Trophoblast cell (in vitro differentiated cells and primary cell): ENCODE results near the gene TRIM63. TPM values are rescaled to one million over a fixed set of nuclear protein-coding genes. Genes with fewer than 3 reads are reported as not detected.

Experiments used
- DNase-seq, 2 donors: peaks; one replicate each; pipeline ENCODE4 v3.0.0-alpha.2; 2016
- H2AFZ ChIP-seq: 2 replicates; pipeline ENCODE4 v1.6.1; 2013; ENCODE audit warnings: low read length, moderate library complexity, mild to moderate bottlenecking; ENCODE audit not compliant: insufficient read depth, poor library complexity
- H2AK5ac ChIP-seq: 2 replicates; pipeline ENCODE4 v1.6.1; 2013; ENCODE audit warnings: mild to moderate bottlenecking, low read length
- H2BK120ac ChIP-seq: 2 replicates; pipeline ENCODE4 v1.6.1; 2013; ENCODE audit warnings: low read length, mild to moderate bottlenecking, moderate library complexity; ENCODE audit not compliant: insufficient read depth, poor library complexity
- H2BK12ac ChIP-seq: 2 replicates; pipeline ENCODE4 v1.6.1; 2013; ENCODE audit warnings: mild to moderate bottlenecking, low read length, moderate library complexity
- H2BK5ac ChIP-seq: 2 replicates; pipeline ENCODE4 v1.6.1; 2013; ENCODE audit warnings: low read length, low read depth, moderate library complexity, mild to moderate bottlenecking; ENCODE audit not compliant: poor library complexity
- H3K14ac ChIP-seq: 2 replicates; pipeline ENCODE4 v1.6.1; 2013; ENCODE audit warnings: mild to moderate bottlenecking, low read length
- H3K18ac ChIP-seq: 2 replicates; pipeline ENCODE4 v1.6.1; 2013; ENCODE audit warnings: mild to moderate bottlenecking, low read length
- H3K23ac ChIP-seq: 2 replicates; pipeline ENCODE4 v1.6.1; 2013; ENCODE audit warnings: low read length
- H3K27ac ChIP-seq: 2 replicates; pipeline ENCODE4 v1.5.1; 2013; ENCODE audit warnings: low read depth, mild to moderate bottlenecking, inconsistent platforms, low read length, moderate library complexity
- H3K27me3 ChIP-seq: 2 replicates; pipeline ENCODE4 v1.6.1; 2013; ENCODE audit warnings: inconsistent platforms, mild to moderate bottlenecking, low read length, moderate library complexity; ENCODE audit not compliant: insufficient read depth
- H3K36me3 ChIP-seq, 2 experiments: 1 replicate in 1 of 2; 2 replicates in 1 of 2; pipeline ENCODE4 v1.6.1; 2013; ENCODE audit warnings: low read length in 2 of 2, mild to moderate bottlenecking in 2 of 2, moderate library complexity in 1 of 2; ENCODE audit not compliant: insufficient read depth in 2 of 2, control insufficient read depth in 1 of 2
- H3K4ac ChIP-seq: 2 replicates; pipeline ENCODE4 v1.6.1; 2013; ENCODE audit warnings: low read depth, mild to moderate bottlenecking, low read length, moderate library complexity
- H3K4me1 ChIP-seq, 2 experiments: 1 replicate in 1 of 2; 2 replicates in 1 of 2; pipeline ENCODE4 v1.6.1; 2013; ENCODE audit warnings: low read length in 2 of 2, mild to moderate bottlenecking in 2 of 2, moderate library complexity in 1 of 2; ENCODE audit not compliant: insufficient read depth in 2 of 2, control insufficient read depth in 1 of 2
- H3K4me2 ChIP-seq: 2 replicates; pipeline ENCODE4 v1.6.1; 2013; ENCODE audit warnings: inconsistent platforms, mild to moderate bottlenecking, low read length, moderate library complexity
- H3K4me3 ChIP-seq: 2 replicates; pipeline ENCODE4 v1.5.1; 2013; ENCODE audit warnings: mild to moderate bottlenecking, low read depth, low read length, inconsistent platforms
- H3K79me1 ChIP-seq: one replicate; pipeline ENCODE4 v1.6.1; 2013; ENCODE audit warnings: low read length
- H3K79me2 ChIP-seq: 2 replicates; pipeline ENCODE4 v1.6.1; 2013; ENCODE audit warnings: low read length, mild to moderate bottlenecking; ENCODE audit not compliant: control insufficient read depth, insufficient read depth, poor library complexity
- H3K9ac ChIP-seq: 2 replicates; pipeline ENCODE4 v1.6.1; 2013; ENCODE audit warnings: mild to moderate bottlenecking, low read length
- H3K9me3 ChIP-seq: 2 replicates; pipeline ENCODE4 v1.6.1; 2013; ENCODE audit warnings: low read depth, mild to moderate bottlenecking, control low read depth, inconsistent platforms, low read length; ENCODE audit not compliant: insufficient read depth
- H4K12ac ChIP-seq: 2 replicates; pipeline ENCODE4 v1.6.1; 2013; ENCODE audit warnings: low read depth, mild to moderate bottlenecking, low read length, moderate library complexity
- H4K8ac ChIP-seq: 2 replicates; pipeline ENCODE4 v1.6.1; 2013; ENCODE audit warnings: low read depth, mild to moderate bottlenecking, low read length, moderate library complexity
- H4K91ac ChIP-seq: one replicate; pipeline ENCODE4 v1.6.1; 2013; ENCODE audit warnings: low read depth, mild to moderate bottlenecking, low read length, moderate library complexity
- WGBS: extraction: QIAGEN DNeasy Blood & Tissue Kit; methylation state at CpG from one replicate; pipeline ENCODE4 v1.1.7; 2013; ENCODE audit warnings: missing lambda C conversion rate; ENCODE audit not compliant: insufficient read length, insufficient coverage; ENCODE audit errors: extremely low coverage; 5-methylcytosine and 5-hydroxymethylcytosine counted together
- polyA plus RNA-seq: library from polyadenylated mRNA; stranded (reverse); fragments of 200-250 nt; gene quantifications from 2 replicates; pipeline ENCODE4 v1.2.3, GENCODE V29; 2013

Gene TRIM63
- polyA plus RNA-seq, result 0.44 and 0.53 TPM in 2 replicates

DNA sequence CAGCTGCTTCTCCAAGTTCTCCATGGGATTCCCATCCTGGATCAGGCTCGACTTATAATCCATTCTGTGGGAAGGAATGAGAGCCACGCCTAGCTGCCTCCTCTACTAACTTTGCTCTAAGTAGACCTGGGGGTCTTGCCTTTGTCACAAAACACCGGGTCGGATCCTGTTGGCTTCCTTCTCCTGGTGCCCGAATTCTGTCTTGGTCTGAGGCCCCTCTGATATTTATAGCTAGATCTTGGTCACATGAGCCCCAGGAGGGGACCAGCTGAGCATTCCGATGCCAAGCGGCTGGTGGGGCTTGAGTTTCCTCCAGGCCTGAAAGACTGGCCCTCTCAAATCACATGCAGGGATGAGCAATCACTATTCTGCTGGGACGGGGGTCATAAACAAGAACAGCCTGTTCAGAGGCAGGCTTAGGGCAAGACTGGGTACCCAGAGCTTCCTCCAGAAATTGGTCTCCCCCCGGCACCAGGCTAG, at the start of gene TRIM63:
TSS of gene TRIM63 (minus strand) at position 199 of the 480 bp plus-strand sequence. CDS start at position 63, 136 bp downstream.
- H3K4ac ChIP-seq, result no peak within 1 kb of the TSS
- H3K9ac ChIP-seq, result no peak within 1 kb of the TSS
- no peaks in the 10 kb centered on the region for H3K9me3 ChIP-seq
- no peak within 1 kb of the TSS for H3K4me3 ChIP-seq
- H2BK12ac ChIP-seq, result no peak within 1 kb of the TSS
- H4K12ac ChIP-seq, result no peak within 1 kb of the TSS
- H3K23ac ChIP-seq, result no peak within 1 kb of the TSS
- H2BK120ac ChIP-seq, result peak within 1 kb of the TSS; percentile 36
- H3K27ac ChIP-seq, result no peak within 1 kb of the TSS
- H3K18ac ChIP-seq, result no peak within 1 kb of the TSS
- no peak within 1 kb of the TSS for H2AFZ ChIP-seq
- H2BK5ac ChIP-seq, result no peak within 1 kb of the TSS
- no peaks in the 10 kb centered on the region for H3K79me1 ChIP-seq
- peak within 1 kb of the TSS; percentile 49 for H2AK5ac ChIP-seq
- no peak within 1 kb of the TSS for H4K91ac ChIP-seq
- no peaks in the 10 kb centered on the region for H3K36me3 ChIP-seq
- H4K8ac ChIP-seq, result no peak within 1 kb of the TSS
- no peak within 1 kb of the TSS for H3K4me2 ChIP-seq
- H3K79me2 ChIP-seq, result no peaks in the 10 kb centered on the region
- H3K14ac ChIP-seq, result peak within 1 kb of the TSS; percentile 22
- DNase-seq, result no peak
- WGBS, result no CpG with 5 or more reads among the region's 9 CpGs
- H3K4me1 ChIP-seq, result peaks cover 20 to 22% of the 10 kb centered on the region in 2 experiments
- no peaks in the 10 kb centered on the region for H3K27me3 ChIP-seq

DNA sequence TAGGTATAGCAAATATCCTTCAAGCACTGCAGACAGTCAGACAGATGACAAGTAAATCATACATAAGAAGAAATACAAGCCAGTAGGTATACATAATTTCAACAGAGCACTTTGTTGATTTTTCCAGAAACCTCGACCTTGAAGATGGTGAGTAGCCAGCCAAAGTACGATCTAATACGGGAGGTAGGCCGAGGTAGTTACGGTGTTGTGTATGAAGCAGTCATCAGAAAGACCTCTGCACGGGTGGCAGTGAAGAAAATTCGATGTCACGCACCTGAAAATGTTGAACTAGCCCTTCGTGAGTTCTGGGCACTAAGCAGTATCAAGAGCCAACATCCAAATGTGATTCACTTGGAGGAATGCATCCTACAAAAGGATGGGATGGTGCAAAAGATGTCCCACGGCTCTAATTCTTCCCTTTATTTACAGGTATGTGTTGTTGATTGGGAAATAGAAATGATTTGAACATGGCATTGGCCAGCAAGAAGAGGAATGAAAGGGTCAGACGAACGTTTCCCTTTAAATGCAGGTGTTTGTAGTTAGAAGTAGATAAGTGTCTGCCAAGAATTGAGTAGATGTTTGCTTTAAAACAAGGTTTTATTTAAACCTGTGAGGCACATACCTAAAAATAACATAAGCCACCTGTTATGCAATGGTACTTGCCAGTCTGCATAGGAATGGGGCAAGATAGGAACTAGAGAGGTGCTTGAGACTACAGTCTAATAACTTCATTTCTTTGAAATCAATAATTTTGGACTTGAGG, 46.9 kb upstream of the TRIM63 start:
- no peaks in the 10 kb centered on the region for H3K27me3 ChIP-seq
- no peak overlapping the region for H3K23ac ChIP-seq
- WGBS, result no CpG with 5 or more reads among the region's 12 CpGs
- H4K12ac ChIP-seq, result no peak overlapping the region
- no peak overlapping the region for H3K4me2 ChIP-seq
- H4K91ac ChIP-seq, result no peak overlapping the region
- peaks cover 5% of the 10 kb centered on the region for H3K79me2 ChIP-seq
- no peak overlapping the region for H3K9ac ChIP-seq
- H2BK5ac ChIP-seq, result no peak overlapping the region
- no peak overlapping the region for H3K14ac ChIP-seq
- H2BK120ac ChIP-seq, result no peak overlapping the region
- H3K4ac ChIP-seq, result no peak overlapping the region
- H2AFZ ChIP-seq, result no peak overlapping the region
- H4K8ac ChIP-seq, result no peak overlapping the region
- H3K27ac ChIP-seq, result no peak overlapping the region
- H3K4me1 ChIP-seq, result peaks cover 3 to 5% of the 10 kb centered on the region in 2 experiments
- no peak for DNase-seq
- no peak overlapping the region for H3K18ac ChIP-seq
- peaks cover 6 to 8% of the 10 kb centered on the region in 2 experiments for H3K36me3 ChIP-seq
- H2BK12ac ChIP-seq, result no peak overlapping the region
- no peak overlapping the region for H3K4me3 ChIP-seq
- H3K79me1 ChIP-seq, result peaks cover 9% of the 10 kb centered on the region
- H3K9me3 ChIP-seq, result peaks cover 4% of the 10 kb centered on the region
- H2AK5ac ChIP-seq, result no peak overlapping the region

DNA sequence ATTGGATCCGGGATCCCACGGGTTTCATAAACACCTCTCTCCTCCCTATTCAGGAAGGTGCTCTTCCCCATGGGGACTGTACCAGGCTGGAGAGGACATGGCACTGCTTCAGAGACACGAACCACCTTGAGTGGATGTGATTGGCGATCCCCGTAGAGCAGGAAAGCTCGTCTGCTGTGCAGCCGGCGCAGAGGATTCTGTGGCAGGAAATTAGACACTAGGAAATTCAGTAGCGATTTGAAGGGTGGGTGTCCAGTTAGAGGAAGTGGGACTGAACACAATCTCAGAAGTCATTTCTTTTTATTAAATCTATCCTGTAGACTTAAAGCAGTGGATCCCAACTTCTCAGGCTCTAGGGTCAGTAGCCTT, 45.0 kb upstream of the TRIM63 start:
- Histone ChIP-seq H3K18ac (no peak overlapping the region), H2AFZ (peak overlapping the region; percentile 93), H3K79me2 (peaks cover 5% of the 10 kb centered on the region), H3K4me2 (peak overlapping the region; percentile 89), H3K4me1 (peaks cover 3 to 5% of the 10 kb centered on the region in 2 experiments), H3K4ac (no peak overlapping the region), H3K23ac (no peak overlapping the region), H2BK12ac (no peak overlapping the region), H3K9ac (peak overlapping the region; percentile 11), H3K79me1 (peaks cover 9% of the 10 kb centered on the region), H4K91ac (no peak overlapping the region), H3K9me3 (peaks cover 2% of the 10 kb centered on the region), H4K12ac (no peak overlapping the region), H3K27ac (no peak overlapping the region), H2BK5ac (no peak overlapping the region), H3K27me3 (no peaks in the 10 kb centered on the region), H3K14ac (no peak overlapping the region), H2AK5ac (no peak overlapping the region), H2BK120ac (no peak overlapping the region), H4K8ac (no peak overlapping the region), H3K4me3 (peak overlapping the region; percentile 95), H3K36me3 (peaks cover 3 to 4% of the 10 kb centered on the region in 2 experiments)
- DNase-seq, result no peak
- whole genome bisulfite sequencing, result no CpG with 5 or more reads among the region's 9 CpGs

DNA sequence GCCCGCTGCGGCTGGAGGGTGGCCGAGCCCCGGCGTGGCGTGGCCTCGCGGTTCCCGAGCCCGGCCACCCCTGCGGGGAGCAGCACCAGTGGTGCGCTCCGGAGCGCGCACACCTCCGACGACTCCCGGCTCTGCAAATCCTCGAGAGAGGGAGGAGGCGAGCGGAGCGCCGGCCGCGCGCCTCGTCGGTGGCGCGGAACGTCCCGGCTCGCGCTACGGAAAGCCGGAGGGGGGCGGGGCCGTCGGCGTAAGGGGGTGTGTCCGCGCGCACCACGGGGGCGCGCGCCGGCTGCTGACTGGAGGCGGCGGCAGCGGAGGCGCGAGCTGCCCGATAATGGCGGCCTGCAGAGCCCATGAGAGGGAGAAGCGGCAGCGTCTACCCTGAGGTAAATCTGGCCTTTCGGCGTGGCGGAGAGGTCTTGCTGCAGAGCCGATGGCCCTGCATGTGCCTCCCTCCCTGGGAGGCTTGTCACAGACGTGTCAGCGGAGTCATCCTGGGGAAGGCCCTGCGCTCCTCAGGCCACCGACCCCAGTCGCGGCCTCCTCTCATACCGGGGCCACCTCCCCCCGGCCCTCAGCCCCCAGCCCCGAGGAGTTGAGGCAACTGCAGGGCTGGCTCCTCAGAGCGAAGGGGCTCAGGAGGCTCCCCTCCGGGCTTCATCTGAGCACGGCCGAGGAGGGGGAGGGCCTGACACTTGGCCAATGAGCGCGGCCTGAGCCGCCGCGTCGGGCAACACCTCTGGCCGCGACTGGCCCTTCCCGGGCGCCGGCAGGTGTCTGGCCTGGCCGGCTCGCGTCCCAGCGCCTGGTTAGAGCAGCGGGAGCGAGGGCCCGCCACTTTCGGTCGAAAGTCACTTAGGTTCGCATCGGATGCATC, 44.3 kb upstream of the TRIM63 start, which contains the start of gene PDIK1L:
TSS of gene PDIK1L (plus strand) at position 295 of the 877 bp plus-strand sequence. CDS start 2,485 bp downstream, outside the sequence.
- H4K8ac ChIP-seq, result peak within 1 kb of the TSS; percentile 91
- no peak within 1 kb of the TSS for H2BK12ac ChIP-seq
- no peak within 1 kb of the TSS for H2AK5ac ChIP-seq
- H3K18ac ChIP-seq, result peak within 1 kb of the TSS; percentile 88
- H3K79me2 ChIP-seq, result peaks cover 5% of the 10 kb centered on the region
- H3K14ac ChIP-seq, result peak within 1 kb of the TSS; percentile 90
- H3K27ac ChIP-seq, result peak within 1 kb of the TSS; percentile 88
- peak; percentile 88 to 92 for DNase-seq
- peak within 1 kb of the TSS; percentile 85 for H4K91ac ChIP-seq
- H3K4me3 ChIP-seq, result peak within 1 kb of the TSS; percentile 95
- peak within 1 kb of the TSS; percentile 53 for H2BK5ac ChIP-seq
- peaks cover 2% of the 10 kb centered on the region for H3K9me3 ChIP-seq
- peak within 1 kb of the TSS; percentile 93 for H2AFZ ChIP-seq
- H3K4me2 ChIP-seq, result peak within 1 kb of the TSS; percentile 89
- no peak within 1 kb of the TSS for H3K23ac ChIP-seq
- H3K79me1 ChIP-seq, result peaks cover 9% of the 10 kb centered on the region
- peak within 1 kb of the TSS; percentile 85 for H4K12ac ChIP-seq
- peaks cover 3 to 4% of the 10 kb centered on the region in 2 experiments for H3K36me3 ChIP-seq
- H3K27me3 ChIP-seq, result no peaks in the 10 kb centered on the region
- H3K4me1 ChIP-seq, result peaks cover 3 to 5% of the 10 kb centered on the region in 2 experiments
- peak within 1 kb of the TSS; percentile 64 for H2BK120ac ChIP-seq
- H3K4ac ChIP-seq, result no peak within 1 kb of the TSS
- peak within 1 kb of the TSS; percentile 91 for H3K9ac ChIP-seq
- WGBS, result no CpG with 5 or more reads among the region's 96 CpGs
